ENCODE data around the gene EREG.
"Not testable (repeated sequence)": the region's sequence is repeated elsewhere in the genome, so short reads cannot be mapped to it uniquely, and the experiment has no call there.

EREG gene

DNA sequence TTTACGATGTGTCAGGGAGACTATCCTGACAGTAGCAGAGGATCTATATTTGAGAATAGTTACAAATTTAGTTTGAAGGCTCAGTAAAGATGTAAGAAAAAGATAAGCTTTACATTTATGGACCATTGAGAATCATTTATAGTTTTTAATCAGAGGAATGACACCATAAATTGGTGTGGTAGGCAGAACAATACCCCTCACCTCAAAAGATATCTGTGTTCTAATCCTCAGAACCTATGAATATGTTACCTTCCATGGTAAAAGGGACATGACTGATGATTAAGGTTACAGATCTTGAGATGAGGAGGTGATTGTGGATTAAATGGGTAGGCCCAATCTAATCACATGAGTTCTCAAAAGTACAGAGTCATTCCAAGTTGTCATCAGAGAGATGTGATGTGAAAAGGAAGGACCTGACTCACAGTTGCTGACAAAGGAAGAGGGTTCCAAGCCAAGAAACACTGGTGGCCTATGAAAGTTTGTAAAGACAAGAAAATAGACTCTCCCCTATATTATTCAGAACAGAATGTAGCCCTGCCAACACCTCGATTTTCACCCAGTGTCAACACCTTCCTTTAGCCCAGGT lies 27.0 kb downstream of the EREG start:
- DNase-seq = no peak

DNA sequence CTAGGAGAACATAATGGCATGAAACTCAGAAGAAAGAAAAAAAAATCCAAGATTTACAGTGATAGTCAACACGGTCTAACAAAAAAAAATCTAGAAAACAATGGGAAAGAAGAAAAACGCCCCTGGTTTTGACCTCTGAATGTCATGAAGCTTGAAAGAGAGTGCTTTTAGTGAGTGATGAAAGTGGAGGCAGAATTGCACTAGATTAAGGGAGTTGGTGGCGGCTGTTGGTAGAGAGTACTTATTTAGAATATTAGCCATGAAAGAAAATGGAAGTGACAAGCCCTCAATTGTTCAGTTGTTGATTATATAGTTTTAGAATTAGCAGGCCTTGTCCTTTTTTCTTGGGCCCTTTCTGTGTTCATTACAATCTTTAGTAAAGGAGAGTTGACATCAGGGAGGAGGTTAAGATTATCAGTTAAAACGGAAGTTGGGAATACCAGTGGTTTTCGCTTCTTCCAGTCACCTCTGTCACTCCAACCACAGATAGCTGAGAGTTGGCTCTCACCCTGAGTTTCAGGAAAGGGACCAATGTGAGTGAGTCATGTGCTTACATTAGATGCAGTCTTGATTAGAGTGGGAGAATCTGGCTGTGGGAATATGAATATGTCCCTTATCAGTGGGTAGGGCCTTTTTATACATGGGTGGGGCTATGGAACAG lies 29.7 kb downstream of the EREG start:
- no peak for DNase-seq

DNA sequence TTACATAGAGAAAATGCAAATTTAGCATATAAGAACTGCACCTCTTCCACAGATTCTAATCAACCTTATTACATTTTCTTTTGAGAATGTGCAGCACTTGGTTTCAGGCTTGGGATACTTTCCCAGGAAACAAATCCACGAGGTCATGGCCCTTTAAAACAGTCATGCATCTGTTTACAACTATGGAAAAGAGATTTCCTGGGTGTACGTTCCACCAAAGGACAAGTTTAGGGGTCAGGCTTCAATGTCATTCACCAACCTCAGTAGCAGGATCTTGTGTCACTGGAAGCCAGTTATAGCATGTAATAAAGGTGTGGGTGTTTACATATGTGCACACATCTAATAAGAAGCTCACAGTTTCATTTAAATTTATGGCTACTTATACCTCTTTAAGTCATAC lies 30.7 kb downstream of the EREG start:
- DNase-seq = no peak

DNA sequence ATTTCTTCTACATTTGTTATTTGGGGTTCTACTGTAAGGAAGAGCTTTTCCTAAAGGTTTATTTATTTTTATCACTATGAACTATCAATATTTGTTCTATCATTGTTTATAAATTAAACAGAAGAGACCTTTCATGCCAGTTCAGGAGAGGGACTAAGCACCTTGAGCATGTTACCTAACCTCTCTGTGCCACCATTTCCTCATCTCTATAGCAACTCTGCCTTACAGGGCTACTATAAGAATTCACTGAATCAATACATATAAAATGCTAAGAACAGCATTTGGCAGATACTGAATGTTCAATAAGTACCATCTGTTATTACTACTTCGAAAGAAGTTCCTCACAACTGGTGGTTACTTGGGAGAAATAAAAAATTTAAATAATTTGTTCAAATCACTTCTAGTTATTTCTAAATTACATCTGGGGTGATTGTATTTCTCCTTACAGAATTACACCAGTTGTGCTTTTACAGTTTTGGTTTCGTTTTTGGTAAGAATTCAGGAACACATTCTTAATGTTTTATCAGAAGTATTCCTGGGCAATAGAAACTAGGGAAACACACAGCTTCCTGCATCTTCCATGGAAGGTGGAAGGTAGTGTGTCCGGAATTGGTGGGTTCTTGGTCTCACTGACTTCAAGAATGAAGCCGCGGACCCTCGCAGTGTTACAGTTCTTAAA lies 32.9 kb downstream of the EREG start:
- peak in 1 of 2 donors; percentile 22 for DNase-seq

DNA sequence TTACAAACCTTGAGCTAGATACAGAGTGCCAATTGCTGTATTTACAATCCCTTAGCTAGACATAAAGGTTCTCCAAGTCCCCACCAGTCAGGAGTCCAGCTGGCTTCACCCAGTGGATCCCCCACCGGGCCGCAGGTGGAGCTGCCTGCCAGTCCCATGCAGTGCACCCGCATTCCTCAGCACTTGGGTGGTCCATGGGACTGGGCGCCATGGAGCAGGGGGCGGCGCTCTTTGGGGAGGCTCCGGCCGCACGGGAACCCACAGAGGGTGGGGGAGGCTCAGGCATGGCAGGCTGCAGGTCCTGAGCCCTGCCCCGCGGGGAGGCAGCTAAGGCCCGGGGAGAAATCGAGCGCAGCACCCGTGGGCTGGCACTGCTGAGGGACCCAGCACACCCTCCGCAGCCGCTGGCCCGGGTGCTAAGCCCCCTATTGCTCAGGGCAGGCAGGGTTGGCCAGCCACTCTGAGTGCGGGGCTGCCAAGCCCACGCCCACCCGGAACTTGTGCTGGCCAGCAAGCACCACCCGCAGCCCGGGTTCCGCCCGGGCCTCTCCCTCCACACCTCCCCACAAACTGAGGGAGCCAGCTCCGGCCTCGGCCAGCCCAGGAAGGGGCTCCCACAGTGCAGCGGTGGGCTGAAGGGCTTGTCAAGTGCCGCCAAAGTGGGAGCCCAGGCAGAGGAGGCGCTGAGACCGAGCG lies 34.1 kb downstream of the EREG start:
- DNase-seq = not testable (repeated sequence)

DNA sequence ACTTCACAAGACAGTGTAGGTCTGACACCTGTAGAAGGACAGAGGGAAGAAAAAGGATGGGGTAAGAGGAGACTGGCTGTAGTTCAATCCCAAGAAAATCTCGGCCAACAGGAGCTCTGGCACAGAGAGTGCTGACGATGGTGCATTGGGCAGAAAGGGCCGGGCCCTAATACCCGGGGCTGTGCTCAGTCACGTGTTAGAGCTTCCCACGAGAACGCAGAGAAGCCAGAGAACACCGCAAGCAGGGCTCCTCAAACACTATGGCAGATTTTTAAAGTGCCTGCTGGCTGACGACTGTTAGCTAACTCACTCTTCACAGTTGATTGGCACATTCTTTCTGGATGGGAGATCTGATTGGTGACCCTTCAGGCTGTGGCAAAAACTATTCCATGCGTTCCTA lies 35.5 kb downstream of the EREG start:
- DNase-seq = no peak

DNA sequence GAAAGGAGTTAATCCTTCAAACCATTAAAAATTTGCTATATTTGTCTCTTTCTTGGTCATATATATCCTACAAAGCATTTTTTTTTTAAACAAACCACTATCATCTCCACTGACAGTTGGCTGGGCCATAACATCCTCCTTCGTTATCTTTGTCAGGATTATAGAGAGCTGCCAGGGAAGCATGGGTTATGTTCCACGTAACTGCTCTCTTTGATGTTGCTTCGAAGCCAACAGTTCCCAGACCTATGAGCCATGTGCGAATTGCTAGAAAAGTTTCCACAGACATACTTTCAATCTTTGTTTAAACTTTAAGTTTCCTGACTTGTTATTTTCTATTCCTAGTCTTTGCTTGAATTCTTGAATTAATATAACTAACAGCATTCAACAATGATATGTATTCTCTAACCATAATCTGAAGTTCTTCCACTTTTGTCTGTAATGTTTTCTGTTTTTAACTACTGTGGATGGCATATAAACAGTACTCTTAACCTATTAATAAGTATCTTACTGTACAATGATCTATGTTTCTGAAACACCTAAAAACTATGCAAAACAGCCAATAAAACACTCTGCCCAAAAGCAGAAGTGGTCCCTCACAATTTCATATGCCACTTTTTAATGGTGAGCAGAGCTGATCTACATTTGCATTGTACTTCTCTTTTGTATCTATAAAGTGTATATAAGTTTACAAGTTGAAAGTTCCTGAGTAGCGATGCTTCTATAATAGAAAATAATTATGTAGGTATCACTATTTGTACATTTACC lies 37.9 kb downstream of the EREG start:
- no peak for DNase-seq

DNA sequence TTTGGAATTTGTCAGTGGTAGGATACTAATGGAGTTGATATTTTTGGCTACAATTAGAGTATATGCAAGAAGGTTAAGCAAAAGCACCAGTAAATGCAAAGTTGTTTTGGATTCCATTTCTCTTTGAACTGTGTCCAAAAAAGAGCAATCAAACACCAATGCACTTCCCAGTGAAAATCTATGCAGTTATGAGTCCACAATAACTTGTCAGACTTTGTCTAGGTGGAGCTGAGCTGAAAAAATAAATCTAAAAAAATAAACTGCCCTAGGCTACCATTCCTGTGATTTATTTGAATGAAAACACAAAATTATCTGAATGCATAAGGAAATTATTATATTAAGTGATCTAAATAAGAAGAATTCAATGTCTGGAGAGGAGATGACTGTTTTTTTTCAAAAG lies 42.9 kb downstream of the EREG start:
- no peak for DNase-seq

DNA sequence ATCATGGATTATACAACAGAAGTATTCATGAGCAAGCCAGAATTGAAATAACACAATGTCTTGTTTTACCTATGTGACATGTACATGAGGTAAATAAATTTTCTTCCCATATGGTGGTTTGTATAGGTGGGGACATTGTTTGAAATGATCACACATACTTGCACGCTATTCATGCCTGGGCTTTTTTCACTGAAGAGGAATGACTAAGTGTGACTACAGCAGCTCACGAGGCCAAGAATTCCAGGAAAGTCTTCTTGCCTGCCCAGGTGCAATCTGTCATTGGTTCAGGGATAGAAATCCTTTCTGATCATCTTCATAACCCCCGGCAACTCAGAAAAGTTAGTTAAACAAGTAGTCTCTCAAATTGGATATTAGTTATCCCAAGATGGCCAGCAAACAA lies 43.7 kb downstream of the EREG start:
- DNase-seq = no peak

DNA sequence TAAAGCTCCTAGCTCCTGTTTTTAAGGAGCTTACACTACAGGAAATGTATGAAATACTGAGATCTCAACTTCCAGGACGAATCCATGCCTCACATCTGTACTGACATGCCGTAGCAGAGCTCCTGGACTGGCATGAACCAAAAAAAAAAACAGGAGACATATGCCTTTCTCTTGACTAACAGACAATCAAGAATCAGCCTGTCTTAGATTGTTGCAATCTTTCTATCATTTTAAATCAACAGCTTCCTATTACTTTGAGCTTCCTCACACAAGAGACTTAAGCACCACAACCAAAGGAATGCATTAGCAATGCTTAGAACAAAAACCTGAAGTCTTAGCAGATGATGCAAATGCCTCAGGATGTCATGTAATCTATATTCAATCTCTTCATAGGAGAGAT lies 45.3 kb downstream of the EREG start:
- no peak for DNase-seq

DNA sequence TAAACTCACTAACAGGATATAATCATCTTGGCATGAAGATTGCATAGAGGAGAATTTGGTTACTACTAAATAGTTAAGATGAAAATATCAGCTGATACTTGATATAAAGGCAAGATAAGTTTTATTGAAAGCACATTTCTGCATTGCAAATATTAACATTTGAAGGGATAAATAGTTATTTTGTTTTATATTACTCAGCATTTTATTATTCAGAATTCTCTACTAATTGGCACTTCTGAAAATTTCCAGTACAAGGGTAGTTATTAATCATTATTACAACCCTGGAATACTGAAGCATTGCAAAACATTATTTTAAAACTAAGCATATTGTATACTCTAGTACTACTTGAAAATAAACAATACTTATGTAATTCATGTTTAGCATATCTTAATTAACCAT lies 47.3 kb downstream of the EREG start:
- DNase-seq = no peak

DNA sequence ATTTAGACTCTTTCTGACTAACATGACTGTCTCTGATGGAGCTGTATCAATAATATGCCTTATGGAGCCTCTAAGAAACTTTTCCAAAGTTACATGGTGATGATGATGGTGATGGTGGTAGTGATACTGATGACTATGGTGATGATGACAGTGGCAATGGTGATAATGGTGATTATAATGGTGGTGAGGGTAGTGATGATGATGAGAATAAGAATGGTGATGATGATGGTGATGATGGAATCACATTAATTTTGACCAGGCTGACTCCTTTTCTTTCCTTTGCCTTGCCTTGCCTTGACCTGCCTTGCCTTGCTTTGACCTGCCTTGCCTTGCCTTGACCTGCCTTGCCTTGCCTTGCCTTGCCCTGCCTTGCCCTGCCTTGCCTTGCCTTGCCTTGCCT lies 48.3 kb downstream of the EREG start:
- no peak for DNase-seq

DNA sequence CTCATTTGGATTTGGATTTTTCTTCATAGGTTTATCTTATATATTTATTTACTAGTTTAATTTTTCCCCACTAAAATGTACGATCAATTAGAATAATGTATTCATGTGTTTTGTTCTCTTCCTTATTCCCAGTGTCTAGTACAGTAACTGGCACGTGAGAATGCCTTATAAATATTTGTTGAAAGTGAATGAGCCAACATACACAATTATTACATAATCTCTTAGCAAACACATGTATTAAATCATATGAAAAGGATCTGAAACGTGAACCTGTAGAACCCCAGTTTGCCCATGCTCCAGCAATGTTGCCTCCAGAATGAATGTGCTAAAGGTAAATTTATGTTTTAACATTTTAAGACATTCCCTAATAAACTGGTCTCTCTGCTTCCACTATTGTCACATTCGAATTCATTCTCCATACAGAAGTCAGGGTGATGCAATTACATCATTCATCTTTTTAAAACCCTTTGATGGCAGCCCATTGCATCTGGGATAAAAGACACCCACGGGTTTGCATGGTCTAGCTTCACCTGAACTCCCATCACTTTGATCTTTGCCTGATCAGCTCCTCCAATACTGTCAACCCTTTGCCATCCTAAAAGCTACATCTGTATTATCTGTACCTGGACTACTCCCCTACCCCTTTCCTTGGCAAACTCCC lies 49.3 kb downstream of the EREG start:
- no peak for DNase-seq

DNA sequence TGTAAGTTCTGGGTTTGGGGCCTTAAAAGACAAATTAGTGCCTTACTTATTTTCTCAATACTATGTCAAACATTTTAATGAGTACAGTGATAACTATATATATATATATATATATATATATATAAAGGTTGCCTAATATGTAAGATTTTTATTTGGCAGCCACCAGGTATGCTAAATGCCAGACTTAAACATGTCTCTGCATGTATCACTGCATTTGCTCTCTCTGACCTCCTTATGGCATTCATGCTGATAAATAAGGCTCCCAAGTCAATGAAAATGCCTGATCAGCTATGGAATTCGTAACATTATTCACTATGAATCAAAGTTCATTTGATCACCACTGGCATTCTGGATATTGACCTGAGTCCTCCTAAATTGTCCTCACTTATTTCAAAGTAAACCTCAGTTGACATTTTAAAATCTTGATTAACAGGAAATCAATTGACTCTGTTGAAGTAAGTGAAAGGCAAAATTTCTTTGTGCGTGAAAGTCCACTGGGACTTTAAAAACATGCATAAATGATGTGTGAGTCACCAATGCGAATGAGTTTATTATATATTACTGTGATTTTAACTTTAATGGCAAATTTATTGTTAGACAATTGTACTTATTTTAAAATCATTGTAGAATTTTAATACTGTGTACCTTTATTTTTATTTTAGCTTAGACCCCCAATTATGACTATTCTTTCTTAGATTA lies 50.8 kb downstream of the EREG start:
- no peak for DNase-seq

DNA sequence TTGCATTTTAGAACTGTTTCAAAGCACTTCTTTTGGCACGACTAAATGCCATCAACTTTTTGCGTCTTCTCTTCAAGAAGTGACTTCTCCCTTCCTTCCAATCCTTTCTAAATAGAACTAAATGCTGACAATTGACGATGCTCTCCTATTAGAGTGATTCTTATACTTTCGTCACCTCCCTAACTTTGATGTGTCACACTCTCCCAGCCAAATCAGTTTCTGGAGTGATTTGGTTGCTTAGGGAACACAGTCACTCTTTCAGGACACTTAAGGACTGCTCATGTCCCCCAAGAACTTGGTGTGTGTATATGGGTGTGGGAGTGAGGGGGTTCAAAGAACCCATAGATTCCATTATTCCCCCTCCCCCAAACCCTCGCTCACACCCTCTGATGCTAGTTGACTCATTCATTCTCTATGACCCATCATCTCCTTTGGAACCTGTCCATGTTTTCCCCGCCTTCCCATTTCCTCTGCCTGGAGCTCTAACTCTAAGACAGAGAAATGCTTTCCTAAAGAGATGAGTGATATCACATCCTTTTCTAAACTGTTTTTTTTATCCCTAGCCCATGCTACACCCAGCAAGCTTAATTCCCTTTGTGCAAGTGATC lies 53.2 kb downstream of the EREG start:
- no peak for DNase-seq

DNA sequence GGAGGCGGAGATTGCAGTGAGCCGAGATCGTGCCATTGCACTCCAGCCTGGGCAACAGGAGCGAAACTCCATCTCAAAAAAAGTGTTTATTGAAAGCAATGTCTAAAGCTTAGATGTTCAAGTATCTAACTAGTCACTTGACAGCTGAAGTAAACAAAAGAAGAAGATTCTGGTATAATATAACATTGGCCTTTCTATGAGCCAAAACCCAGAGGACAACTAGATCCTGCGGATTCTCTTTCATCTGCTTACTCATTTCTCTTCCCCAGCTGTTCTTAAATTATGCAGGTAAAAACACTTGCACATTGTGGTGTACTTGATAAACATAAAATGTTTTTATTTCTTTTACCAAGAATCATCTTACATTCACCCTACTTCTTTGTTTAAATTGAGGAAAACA lies 55.9 kb downstream of the EREG start:
- DNase-seq = no peak

DNA sequence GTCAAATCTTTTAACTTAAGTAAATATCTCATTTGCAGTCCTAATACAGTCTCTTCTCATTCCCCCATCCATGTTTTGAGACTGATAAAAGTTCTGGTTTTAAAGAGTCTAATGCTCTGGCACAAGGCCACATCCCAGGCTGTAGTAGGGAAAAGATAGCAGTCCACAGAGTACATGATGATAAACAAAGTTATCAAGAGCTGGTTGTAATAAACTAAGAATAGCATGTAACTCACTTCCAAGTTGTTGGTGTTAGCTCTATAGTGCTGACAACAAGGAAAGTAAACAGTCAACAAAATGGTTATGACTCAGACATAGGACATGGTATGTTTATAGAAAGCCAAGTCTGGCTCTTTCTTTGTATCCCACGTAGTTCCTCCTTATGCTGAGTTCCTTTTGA lies 58.2 kb downstream of the EREG start:
- DNase-seq = no peak

DNA sequence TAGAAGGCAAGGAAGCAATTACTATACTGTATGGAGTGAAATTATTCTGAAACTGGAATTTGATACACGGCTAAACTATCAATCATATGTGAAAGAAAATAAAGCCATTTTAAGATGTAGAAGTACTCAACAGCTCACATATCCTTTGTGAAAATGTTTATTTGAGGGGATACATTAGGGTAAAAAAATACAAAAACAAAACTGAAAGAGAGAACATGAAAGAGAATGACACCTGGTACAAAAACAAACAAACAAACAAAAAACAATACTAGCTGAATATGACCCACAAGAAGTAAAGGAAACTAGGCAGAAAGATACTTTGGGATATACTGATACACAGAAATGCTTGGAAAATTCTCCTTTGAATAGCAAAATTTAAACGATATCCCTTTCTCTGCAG lies 59.2 kb downstream of the EREG start:
- DNase-seq = no peak

DNA sequence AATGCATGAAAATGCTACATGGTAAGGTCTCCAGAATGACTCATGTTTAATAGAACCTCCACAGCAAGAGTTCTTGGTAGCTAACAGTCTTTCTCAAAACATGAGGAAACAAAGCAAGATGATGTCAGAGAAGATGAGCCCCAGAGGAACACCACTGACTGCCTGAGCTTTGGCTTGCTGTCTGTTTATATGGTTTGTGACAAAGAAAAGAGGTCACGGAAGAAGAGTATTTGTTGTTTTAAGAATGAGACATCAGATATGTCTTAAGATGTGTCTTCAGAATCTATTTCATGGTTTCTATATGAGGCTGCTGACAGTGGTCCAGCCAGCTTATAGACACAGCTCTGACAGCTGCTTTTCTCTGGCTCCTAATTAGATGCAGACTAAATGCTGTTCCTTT lies 61.2 kb downstream of the EREG start:
- no peak for DNase-seq

DNA sequence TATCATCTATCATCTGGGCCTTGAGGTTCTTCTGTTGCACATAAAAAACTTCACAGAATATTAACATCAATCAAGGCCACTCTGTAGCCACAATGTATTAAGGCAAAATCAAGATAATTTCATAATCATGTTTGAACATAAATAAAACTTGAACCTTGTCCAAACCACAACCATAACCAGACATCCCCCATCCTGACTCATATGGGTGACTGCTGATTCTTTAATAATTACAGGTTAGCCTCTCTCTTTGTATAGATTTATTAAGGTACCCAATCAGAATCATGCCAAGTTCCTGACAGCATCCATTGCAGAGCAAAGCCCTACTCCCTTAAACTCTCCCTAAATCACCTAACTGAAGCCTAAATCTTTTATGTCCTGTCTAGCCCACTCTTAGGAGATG lies 63.3 kb downstream of the EREG start:
- DNase-seq = no peak

DNA sequence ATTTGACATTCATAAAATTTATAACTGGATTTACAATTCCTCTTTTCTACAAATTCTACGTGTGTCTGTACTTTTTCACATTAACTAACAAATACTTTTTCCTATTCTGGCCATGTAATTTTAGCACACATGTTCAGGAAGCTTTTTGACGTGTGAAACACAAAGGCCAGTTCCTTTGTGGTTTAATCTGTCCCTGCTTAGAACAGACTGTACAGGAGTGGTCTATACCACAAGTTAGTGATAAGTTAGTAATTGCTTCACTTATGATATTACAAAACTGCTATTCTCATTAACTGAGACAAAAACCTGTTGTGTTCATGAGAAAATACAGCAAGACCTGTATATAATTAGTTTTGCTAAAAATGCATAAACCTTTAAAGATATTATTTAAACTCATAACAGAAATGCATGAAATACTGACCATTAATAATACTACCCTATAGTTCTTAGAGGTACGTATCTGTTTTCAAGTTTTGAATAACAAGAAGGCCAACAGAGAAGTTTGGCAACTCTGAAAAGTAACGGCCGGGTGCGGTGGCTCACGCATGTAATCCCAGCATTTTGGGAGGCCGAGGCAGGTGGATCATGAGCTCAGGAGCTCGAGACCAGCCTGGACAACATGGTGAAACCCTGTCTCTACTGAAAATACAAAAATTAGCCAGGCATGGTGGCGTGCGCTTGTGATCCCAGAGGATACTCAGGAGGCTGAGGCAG lies 66.3 kb downstream of the EREG start:
- no peak for DNase-seq
